Suprapubic skin (tissue), 4 donors: ENCODE data around the gene ADORA1. TPM values are rescaled to one million over a fixed set of nuclear protein-coding genes. Genes with fewer than 3 reads are reported as not detected.

ENCODE experiments used
- DNase-seq, 2 donors: peaks; one replicate each; pipeline ENCODE4 v3.0.0-alpha.2; 2019; ENCODE audit warnings: low spot score in 2 of 2
- H3K27ac ChIP-seq: fragments of 200-600 bp; sonication (generic); one replicate; pipeline ENCODE4 v1.5.1; 2019
- H3K27me3 ChIP-seq: fragments of 200-600 bp; sonication (generic); one replicate; pipeline ENCODE4 v1.5.1; 2019
- H3K36me3 ChIP-seq: fragments of 200-600 bp; sonication (generic); one replicate; pipeline ENCODE4 v1.5.1; 2019
- H3K4me1 ChIP-seq: fragments of 200-600 bp; sonication (generic); one replicate; pipeline ENCODE4 v1.5.1; 2019
- H3K4me3 ChIP-seq: fragments of 200-600 bp; sonication (generic); one replicate; pipeline ENCODE4 v1.5.1; 2019; ENCODE audit warnings: mild to moderate bottlenecking
- H3K9me3 ChIP-seq: fragments of 200-600 bp; sonication (generic); one replicate; pipeline ENCODE4 v1.5.1; 2019
- CTCF ChIP-seq, 2 donors: fragments of 200-600 bp in 1 of 2; fragments of 450-650 bp in 1 of 2; sonication (generic) in 1 of 2; IDR thresholded peaks; one replicate each; pipeline ENCODE4 v1.5.1; 2016 to 2019; ENCODE audit warnings: antibody characterized with exemption in 2 of 2, mild to moderate bottlenecking in 1 of 2, moderate library complexity in 1 of 2
- EP300 ChIP-seq: sonication (generic); formaldehyde crosslinking; IDR thresholded peaks from one replicate; pipeline ENCODE4 v1.6.1; 2017; ENCODE audit warnings: antibody characterized with exemption
- POLR2A ChIP-seq, 2 donors: fragments of 450-650 bp; IDR thresholded peaks; one replicate each; pipeline ENCODE4 v1.6.1; 2017; ENCODE audit warnings: antibody characterized with exemption in 2 of 2, mild to moderate bottlenecking in 2 of 2, moderate library complexity in 2 of 2
- POLR2AphosphoS5 ChIP-seq, 3 donors: sonication (generic); formaldehyde crosslinking; IDR thresholded peaks; one replicate each; pipeline ENCODE4 v1.6.1; 2017; ENCODE audit warnings: antibody characterized with exemption in 3 of 3
- WGBS: methylation state at CpG from one replicate; pipeline ENCODE4 v1.1.5; 2018; 5-methylcytosine and 5-hydroxymethylcytosine counted together
- total RNA-seq, 4 donors: library from RNA; depleted of rRNA; stranded (reverse); fragments of >200 nt; gene quantifications; one replicate each; pipeline ENCODE4 v1.1.0, GENCODE V29; 2016

ADORA1 gene
- total RNA-seq, 4 donors from 2014 or later: 3.4 to 8.2 (median 5.6) TPM

GRCh38 chr1:203149188-203149840 is 21.8 kb downstream of the ADORA1 start:
- H3K27me3 ChIP-seq: peaks cover 3% of the 10 kb centered on the region
- no peak overlapping the region for H3K27ac ChIP-seq
- H3K4me3 ChIP-seq: no peak overlapping the region
- 66% methylated on average over 7 of the region's 7 CpGs for WGBS
- no peak for TF ChIP-seq POLR2A (IDR thresholded peaks at IDR 0.05)
- no peak for TF ChIP-seq POLR2AphosphoS5 (IDR thresholded peaks at IDR 0.05)
- no peak for TF ChIP-seq CTCF (IDR thresholded peaks at IDR 0.05)
- TF ChIP-seq EP300: no peak
- H3K4me1 ChIP-seq: peaks cover 6% of the 10 kb centered on the region
- DNase-seq: no peak
- H3K36me3 ChIP-seq: no peaks in the 10 kb centered on the region
- H3K9me3 ChIP-seq: no peaks in the 10 kb centered on the region

GRCh38 chr1:203150511-203151297 is 23.2 kb downstream of the ADORA1 start:
- WGBS: 77% methylated on average over 7 of the region's 9 CpGs
- Histone ChIP-seq H3K9me3 (no peaks in the 10 kb centered on the region), H3K4me3 (no peak overlapping the region), H3K4me1 (peaks cover 8% of the 10 kb centered on the region), H3K36me3 (no peaks in the 10 kb centered on the region), H3K27me3 (peaks cover 3% of the 10 kb centered on the region), H3K27ac (no peak overlapping the region)
- DNase-seq: no peak
- TF ChIP-seq CTCF (IDR thresholded peaks at IDR 0.05) (no peak), EP300 (no peak)

GRCh38 chr1:203151362-203152157 is 24.0 kb downstream of the ADORA1 start:
- H3K9me3 ChIP-seq: no peaks in the 10 kb centered on the region
- H3K36me3 ChIP-seq: no peaks in the 10 kb centered on the region
- no peak overlapping the region for H3K4me3 ChIP-seq
- H3K4me1 ChIP-seq: peaks cover 8% of the 10 kb centered on the region
- no peak for TF ChIP-seq POLR2A (IDR thresholded peaks at IDR 0.05)
- no peak for TF ChIP-seq POLR2AphosphoS5 (IDR thresholded peaks at IDR 0.05)
- TF ChIP-seq CTCF (IDR thresholded peaks at IDR 0.05): no peak
- no peak for TF ChIP-seq EP300
- DNase-seq: no peak
- no peak overlapping the region for H3K27ac ChIP-seq
- 66% methylated on average over 9 of the region's 9 CpGs for WGBS
- H3K27me3 ChIP-seq: peaks cover 3% of the 10 kb centered on the region

GRCh38 chr1:203152158-203153034 is 24.9 kb downstream of the ADORA1 start:
- no peak overlapping the region for H3K27ac ChIP-seq

More at GRCh38 chr1:203152158-203153034, 24.9 kb downstream of the ADORA1 start:
- TF ChIP-seq POLR2A (IDR thresholded peaks at IDR 0.05) (no peak), POLR2AphosphoS5 (IDR thresholded peaks at IDR 0.05) (no peak), CTCF (IDR thresholded peaks at IDR 0.05) (no peak), EP300 (no peak)
- H3K4me1 ChIP-seq: peaks cover 8% of the 10 kb centered on the region
- no peaks in the 10 kb centered on the region for H3K36me3 ChIP-seq
- 76% methylated on average over 6 of the region's 10 CpGs for WGBS
- no peak overlapping the region for H3K4me3 ChIP-seq
- DNase-seq: no peak
- H3K9me3 ChIP-seq: no peaks in the 10 kb centered on the region
- peaks cover 3% of the 10 kb centered on the region for H3K27me3 ChIP-seq
